Hepatocyte (in vitro differentiated cells): ENCODE data around the gene SRSF10.

Source experiments
- EZH2 ChIP-seq: fragments of 200-600 bp; sonication (generic); IDR thresholded peaks from 2 replicates; pipeline ENCODE4 v1.6.1; 2016; ENCODE audit warnings: antibody characterized with exemption, mild to moderate bottlenecking, borderline replicate concordance
- EZH2phosphoT487 ChIP-seq: fragments of 200-600 bp; sonication (generic); IDR thresholded peaks from one replicate; pipeline ENCODE4 v1.6.1; 2018; ENCODE audit warnings: antibody characterized with exemption, mild to moderate bottlenecking, low read depth, moderate library complexity; ENCODE audit not compliant: unreplicated experiment, severe bottlenecking
- TF ChIP-seq, protein P1 (sequence below): fragments of 200-600 bp; sonication (generic); IDR thresholded peaks from 2 replicates; pipeline ENCODE4 v1.5.1; 2016; ENCODE audit warnings: antibody characterized with exemption, mild to moderate bottlenecking; ENCODE audit not compliant: poor library complexity

GRCh38 chr1:24009406-24009805 lies 29.3 kb upstream of the SRSF10 start:
- TF ChIP-seq EZH2, result no peak
- TF ChIP-seq, protein P1, sequence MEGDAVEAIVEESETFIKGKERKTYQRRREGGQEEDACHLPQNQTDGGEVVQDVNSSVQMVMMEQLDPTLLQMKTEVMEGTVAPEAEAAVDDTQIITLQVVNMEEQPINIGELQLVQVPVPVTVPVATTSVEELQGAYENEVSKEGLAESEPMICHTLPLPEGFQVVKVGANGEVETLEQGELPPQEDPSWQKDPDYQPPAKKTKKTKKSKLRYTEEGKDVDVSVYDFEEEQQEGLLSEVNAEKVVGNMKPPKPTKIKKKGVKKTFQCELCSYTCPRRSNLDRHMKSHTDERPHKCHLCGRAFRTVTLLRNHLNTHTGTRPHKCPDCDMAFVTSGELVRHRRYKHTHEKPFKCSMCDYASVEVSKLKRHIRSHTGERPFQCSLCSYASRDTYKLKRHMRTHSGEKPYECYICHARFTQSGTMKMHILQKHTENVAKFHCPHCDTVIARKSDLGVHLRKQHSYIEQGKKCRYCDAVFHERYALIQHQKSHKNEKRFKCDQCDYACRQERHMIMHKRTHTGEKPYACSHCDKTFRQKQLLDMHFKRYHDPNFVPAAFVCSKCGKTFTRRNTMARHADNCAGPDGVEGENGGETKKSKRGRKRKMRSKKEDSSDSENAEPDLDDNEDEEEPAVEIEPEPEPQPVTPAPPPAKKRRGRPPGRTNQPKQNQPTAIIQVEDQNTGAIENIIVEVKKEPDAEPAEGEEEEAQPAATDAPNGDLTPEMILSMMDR, result no peak
- TF ChIP-seq EZH2phosphoT487, result no peak
